ENCODE data around the gene OXLD1. TPM values are rescaled to one million over a fixed set of nuclear protein-coding genes. Genes with fewer than 3 reads are reported as not detected.

The OXLD1 gene
- total and polyA plus RNA-seq, 10 of the 15 experiments (the other 5 are each of a cell fraction or from before 2014, with no cell fraction given): 4.6 to 89.5 (median 39.8) TPM

DNA sequence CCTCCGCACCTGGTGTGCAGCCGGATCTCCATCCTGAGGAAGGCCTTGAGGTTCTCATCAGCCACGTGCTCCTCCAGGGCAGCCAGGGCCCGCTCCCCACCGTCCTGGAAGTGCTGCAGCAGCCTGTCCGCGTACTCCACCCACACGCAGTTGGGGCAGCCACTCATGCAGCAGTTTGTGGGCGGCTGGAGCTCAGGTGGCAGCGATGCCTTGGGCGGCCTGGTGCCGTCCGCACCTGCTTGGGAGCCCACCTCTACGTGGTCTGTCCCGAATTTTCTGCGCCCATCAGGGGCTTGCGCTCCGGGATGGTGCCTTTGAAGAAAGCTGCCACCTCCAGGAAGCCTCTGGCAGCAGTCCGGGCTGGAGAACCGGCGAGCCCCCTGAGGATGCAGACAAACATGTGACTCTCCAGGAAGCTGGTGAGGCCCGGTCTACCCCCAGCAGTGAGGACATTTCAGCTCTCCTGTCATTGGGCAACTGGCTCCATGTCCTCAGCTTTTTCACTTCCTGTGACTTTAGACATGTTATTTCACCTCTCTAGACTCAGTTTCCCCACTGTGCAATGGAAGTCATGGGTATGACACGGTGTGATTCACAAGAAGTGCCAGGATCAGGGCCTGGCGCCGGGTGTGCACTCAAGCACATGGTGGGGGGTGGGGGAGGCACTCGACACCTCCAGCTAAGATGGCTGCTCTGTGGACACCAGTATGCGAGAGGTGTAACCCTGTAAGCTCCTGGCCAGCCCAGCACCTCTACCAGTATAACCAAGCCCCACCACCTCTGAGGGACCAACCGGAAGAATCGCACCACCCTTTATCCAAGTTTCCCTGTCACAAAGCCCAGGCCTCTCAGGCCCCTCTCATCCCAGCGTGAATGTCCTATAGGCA lies 957 bp downstream of the OXLD1 start (continued):
- TF ChIP-seq, protein P1, sequence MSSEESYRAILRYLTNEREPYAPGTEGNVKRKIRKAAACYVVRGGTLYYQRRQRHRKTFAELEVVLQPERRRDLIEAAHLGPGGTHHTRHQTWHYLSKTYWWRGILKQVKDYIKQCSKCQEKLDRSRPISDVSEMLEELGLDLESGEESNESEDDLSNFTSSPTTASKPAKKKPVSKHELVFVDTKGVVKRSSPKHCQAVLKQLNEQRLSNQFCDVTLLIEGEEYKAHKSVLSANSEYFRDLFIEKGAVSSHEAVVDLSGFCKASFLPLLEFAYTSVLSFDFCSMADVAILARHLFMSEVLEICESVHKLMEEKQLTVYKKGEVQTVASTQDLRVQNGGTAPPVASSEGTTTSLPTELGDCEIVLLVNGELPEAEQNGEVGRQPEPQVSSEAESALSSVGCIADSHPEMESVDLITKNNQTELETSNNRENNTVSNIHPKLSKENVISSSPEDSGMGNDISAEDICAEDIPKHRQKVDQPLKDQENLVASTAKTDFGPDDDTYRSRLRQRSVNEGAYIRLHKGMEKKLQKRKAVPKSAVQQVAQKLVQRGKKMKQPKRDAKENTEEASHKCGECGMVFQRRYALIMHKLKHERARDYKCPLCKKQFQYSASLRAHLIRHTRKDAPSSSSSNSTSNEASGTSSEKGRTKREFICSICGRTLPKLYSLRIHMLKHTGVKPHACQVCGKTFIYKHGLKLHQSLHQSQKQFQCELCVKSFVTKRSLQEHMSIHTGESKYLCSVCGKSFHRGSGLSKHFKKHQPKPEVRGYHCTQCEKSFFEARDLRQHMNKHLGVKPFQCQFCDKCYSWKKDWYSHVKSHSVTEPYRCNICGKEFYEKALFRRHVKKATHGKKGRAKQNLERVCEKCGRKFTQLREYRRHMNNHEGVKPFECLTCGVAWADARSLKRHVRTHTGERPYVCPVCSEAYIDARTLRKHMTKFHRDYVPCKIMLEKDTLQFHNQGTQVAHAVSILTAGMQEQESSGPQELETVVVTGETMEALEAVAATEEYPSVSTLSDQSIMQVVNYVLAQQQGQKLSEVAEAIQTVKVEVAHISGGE (CRISPR knock-in tag; IDR thresholded peaks at IDR 0.05): 0 out of 2 replicates have a peak, but pooled peaks have one; percentile 18
- no peak for TF ChIP-seq GABPA (IDR thresholded peaks at IDR 0.05; ENCODE audit: low read depth)
- TF ChIP-seq MEF2A (IDR thresholded peaks at IDR 0.05; ENCODE audit: insufficient read depth, low read depth, low read length): no peak
- no peak for TF ChIP-seq ZNF384 (IDR thresholded peaks at IDR 0.05; ENCODE audit: borderline replicate concordance, low read depth, low read length)
- TF ChIP-seq ESRRA (IDR thresholded peaks at IDR 0.05; ENCODE audit: low read length): no peak
- peak; percentile 68; the same call in 1 of the 2 replicates for TF ChIP-seq POLR2AphosphoS5 (IDR thresholded peaks at IDR 0.05; ENCODE audit: low read length)
- TF ChIP-seq CREM (IDR thresholded peaks at IDR 0.05; ENCODE audit: low read depth): peak; percentile 35; the same call in 1 of the 2 replicates
- TF ChIP-seq, protein P2, sequence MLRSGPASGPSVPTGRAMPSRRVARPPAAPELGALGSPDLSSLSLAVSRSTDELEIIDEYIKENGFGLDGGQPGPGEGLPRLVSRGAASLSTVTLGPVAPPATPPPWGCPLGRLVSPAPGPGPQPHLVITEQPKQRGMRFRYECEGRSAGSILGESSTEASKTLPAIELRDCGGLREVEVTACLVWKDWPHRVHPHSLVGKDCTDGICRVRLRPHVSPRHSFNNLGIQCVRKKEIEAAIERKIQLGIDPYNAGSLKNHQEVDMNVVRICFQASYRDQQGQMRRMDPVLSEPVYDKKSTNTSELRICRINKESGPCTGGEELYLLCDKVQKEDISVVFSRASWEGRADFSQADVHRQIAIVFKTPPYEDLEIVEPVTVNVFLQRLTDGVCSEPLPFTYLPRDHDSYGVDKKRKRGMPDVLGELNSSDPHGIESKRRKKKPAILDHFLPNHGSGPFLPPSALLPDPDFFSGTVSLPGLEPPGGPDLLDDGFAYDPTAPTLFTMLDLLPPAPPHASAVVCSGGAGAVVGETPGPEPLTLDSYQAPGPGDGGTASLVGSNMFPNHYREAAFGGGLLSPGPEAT (IDR thresholded peaks at IDR 0.05; ENCODE audit: low read depth): 0 out of 2 replicates have a peak, but pooled peaks have one; percentile 34
- TF ChIP-seq, protein P3, sequence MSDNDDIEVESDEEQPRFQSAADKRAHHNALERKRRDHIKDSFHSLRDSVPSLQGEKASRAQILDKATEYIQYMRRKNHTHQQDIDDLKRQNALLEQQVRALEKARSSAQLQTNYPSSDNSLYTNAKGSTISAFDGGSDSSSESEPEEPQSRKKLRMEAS (IDR thresholded peaks at IDR 0.05; ENCODE audit: low read depth, low read length): peak; percentile 92
- peak; percentile 35; the same call in 1 of the 2 replicates for TF ChIP-seq NFYB (IDR thresholded peaks at IDR 0.05; ENCODE audit: insufficient read depth, low read depth, low read length)
- peak; percentile 94 for TF ChIP-seq MYC (IDR thresholded peaks at IDR 0.05; ENCODE audit: insufficient read depth, insufficient read length, insufficient replicate concordance, low read length, severe bottlenecking)
- TF ChIP-seq, protein P4, sequence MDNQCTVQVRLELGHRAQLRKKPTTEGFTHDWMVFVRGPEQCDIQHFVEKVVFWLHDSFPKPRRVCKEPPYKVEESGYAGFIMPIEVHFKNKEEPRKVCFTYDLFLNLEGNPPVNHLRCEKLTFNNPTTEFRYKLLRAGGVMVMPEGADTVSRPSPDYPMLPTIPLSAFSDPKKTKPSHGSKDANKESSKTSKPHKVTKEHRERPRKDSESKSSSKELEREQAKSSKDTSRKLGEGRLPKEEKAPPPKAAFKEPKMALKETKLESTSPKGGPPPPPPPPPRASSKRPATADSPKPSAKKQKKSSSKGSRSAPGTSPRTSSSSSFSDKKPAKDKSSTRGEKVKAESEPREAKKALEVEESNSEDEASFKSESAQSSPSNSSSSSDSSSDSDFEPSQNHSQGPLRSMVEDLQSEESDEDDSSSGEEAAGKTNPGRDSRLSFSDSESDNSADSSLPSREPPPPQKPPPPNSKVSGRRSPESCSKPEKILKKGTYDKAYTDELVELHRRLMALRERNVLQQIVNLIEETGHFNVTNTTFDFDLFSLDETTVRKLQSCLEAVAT (IDR thresholded peaks at IDR 0.05): no peak
- TF ChIP-seq BACH1 (IDR thresholded peaks at IDR 0.05; ENCODE audit: borderline replicate concordance): 0 out of 2 replicates have a peak, but pooled peaks have one; percentile 29
- TF ChIP-seq, protein P5, sequence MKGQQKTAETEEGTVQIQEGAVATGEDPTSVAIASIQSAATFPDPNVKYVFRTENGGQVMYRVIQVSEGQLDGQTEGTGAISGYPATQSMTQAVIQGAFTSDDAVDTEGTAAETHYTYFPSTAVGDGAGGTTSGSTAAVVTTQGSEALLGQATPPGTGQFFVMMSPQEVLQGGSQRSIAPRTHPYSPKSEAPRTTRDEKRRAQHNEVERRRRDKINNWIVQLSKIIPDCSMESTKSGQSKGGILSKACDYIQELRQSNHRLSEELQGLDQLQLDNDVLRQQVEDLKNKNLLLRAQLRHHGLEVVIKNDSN (IDR thresholded peaks at IDR 0.05; ENCODE audit: borderline replicate concordance, extremely low read length, insufficient read depth, low read depth, low read length): no peak
- peak; percentile 28; the same call in 1 of the 2 replicates for TF ChIP-seq PAX5 (IDR thresholded peaks at IDR 0.05; ENCODE audit: borderline replicate concordance, low read depth, low read length)
- no peak for TF ChIP-seq SMARCA5 (IDR thresholded peaks at IDR 0.05)
- TF ChIP-seq YY1 (IDR thresholded peaks at IDR 0.05; ENCODE audit: low read depth, low read length): peak; percentile 95
- TF ChIP-seq IRF4 (IDR thresholded peaks at IDR 0.05; ENCODE audit: low read depth, low read length): peak; percentile 25; the same call in 1 of the 2 replicates
- TF ChIP-seq CBFB (IDR thresholded peaks at IDR 0.05; ENCODE audit: low read depth): no peak
- peak; percentile 21 for TF ChIP-seq POLR2A (IDR thresholded peaks at IDR 0.05; ENCODE audit: low read depth, low read length)
- no peak for TF ChIP-seq SMAD1 (IDR thresholded peaks at IDR 0.05; ENCODE audit: low read depth, partially characterized antibody)
- peak; percentile 61; the same call in 1 of the 2 replicates for TF ChIP-seq TAF1 (IDR thresholded peaks at IDR 0.05; ENCODE audit: borderline replicate concordance, low read depth, low read length)

Data from GM12878 (cell line).